Measurements from ENCODE around the gene GRAMD1B. TPM values are rescaled to one million over a fixed set of nuclear protein-coding genes. Genes with fewer than 3 reads are reported as not detected.

Gene GRAMD1B
- total RNA-seq, 4 donors from 2014 or later, result 0.61 to 1.7 (median 1.1) TPM

- peaks cover 0 to 34% (median 0%) of the 10 kb centered on the region in 4 donors for H3K27me3 ChIP-seq
- no peak overlapping the region for H3K27ac ChIP-seq
- H3K9me3 ChIP-seq, result no peaks in the 10 kb centered on the region
- DNase-seq, result no peak
- H3K4me3 ChIP-seq, result no peak overlapping the region
- WGBS, 2 donors, result 93 to 100% methylated on average over 1 to 3 of the region's 4 CpGs
- H3K36me3 ChIP-seq, result no peaks in the 10 kb centered on the region
- no peak for TF ChIP-seq CTCF (IDR thresholded peaks at IDR 0.05)
- no peak for TF ChIP-seq POLR2A (IDR thresholded peaks at IDR 0.05)
- peaks cover 0 to 13% (median 0%) of the 10 kb centered on the region in 3 donors for H3K4me1 ChIP-seq
- intact Hi-C loops (cut with DNase I), result loop anchor here (5.0 kb wide), 2 partner anchors 53 to 123 kb away; no protein-coding TSS in a partner anchor
These were observed 154.1 kb downstream of the GRAMD1B start for GRCh38 chr11:123584186-123584585.

GRCh38 chr11:123584737-123585136 lies 154.7 kb downstream of the GRAMD1B start:
- peaks cover 0 to 29% (median 0%) of the 10 kb centered on the region in 4 donors for H3K27me3 ChIP-seq
- no peaks in the 10 kb centered on the region for H3K9me3 ChIP-seq
- no peak overlapping the region for H3K4me3 ChIP-seq
- 60 to 63% methylated on average over 2 to 3 of the region's 7 CpGs for WGBS, 2 donors
- H3K27ac ChIP-seq, result no peak overlapping the region
- intact Hi-C loops (cut with DNase I), result loop anchor here (5.0 kb wide), 2 partner anchors 53 to 123 kb away; no protein-coding TSS in a partner anchor
- TF ChIP-seq CTCF (IDR thresholded peaks at IDR 0.05) (no peak), POLR2A (IDR thresholded peaks at IDR 0.05) (no peak)
- H3K4me1 ChIP-seq, result peaks cover 0 to 13% (median 0%) of the 10 kb centered on the region in 3 donors
- H3K36me3 ChIP-seq, result no peaks in the 10 kb centered on the region
- no peak for DNase-seq

- Histone ChIP-seq H3K4me1 (peaks cover 0 to 16% (median under 1%) of the 10 kb centered on the region in 3 donors), H3K27ac (no peak overlapping the region), H3K9me3 (no peaks in the 10 kb centered on the region), H3K36me3 (no peaks in the 10 kb centered on the region), H3K4me3 (no peak overlapping the region), H3K27me3 (peaks cover 0 to 24% (median 0%) of the 10 kb centered on the region in 4 donors)
- intact Hi-C loops (cut with DNase I), result no loop called here
- DNase-seq, result no peak
- 37% methylated on average over 4 of the region's 5 CpGs; no CpG with 5 or more reads in 1 of the 2 donors for WGBS, 2 donors
- TF ChIP-seq CTCF (IDR thresholded peaks at IDR 0.05) (no peak), POLR2A (IDR thresholded peaks at IDR 0.05) (no peak)
These were observed 155.1 kb downstream of the GRAMD1B start for GRCh38 chr11:123585206-123585605.

- Histone ChIP-seq H3K9me3 (no peaks in the 10 kb centered on the region), H3K27me3 (peaks cover 0 to 19% (median 0%) of the 10 kb centered on the region in 4 donors), H3K36me3 (no peaks in the 10 kb centered on the region), H3K4me1 (peaks cover 0 to 16% (median 4%) of the 10 kb centered on the region in 3 donors), H3K4me3 (no peak overlapping the region), H3K27ac (no peak overlapping the region)
- DNase-seq, result no peak
- intact Hi-C loops (cut with DNase I), result no loop called here
- 40 to 44% methylated on average over 5 of the region's 5 CpGs for WGBS, 2 donors
- TF ChIP-seq CTCF (IDR thresholded peaks at IDR 0.05) (no peak), POLR2A (IDR thresholded peaks at IDR 0.05) (no peak)
These were observed 155.6 kb downstream of the GRAMD1B start for GRCh38 chr11:123585706-123586105.

- Histone ChIP-seq H3K36me3 (no peaks in the 10 kb centered on the region), H3K27ac (no peak overlapping the region), H3K4me1 (peaks cover 0 to 17% (median 4%) of the 10 kb centered on the region in 3 donors), H3K9me3 (no peaks in the 10 kb centered on the region), H3K27me3 (peaks cover 0 to 10% (median 0%) of the 10 kb centered on the region in 4 donors), H3K4me3 (no peak overlapping the region)
- no peak for TF ChIP-seq POLR2A (IDR thresholded peaks at IDR 0.05)
- TF ChIP-seq CTCF (IDR thresholded peaks at IDR 0.05), result no peak
- no peak for DNase-seq
- WGBS, 2 donors, result 77 to 98% methylated on average over 2 to 6 of the region's 8 CpGs
- intact Hi-C loops (cut with DNase I), result no loop called here
These were observed 156.5 kb downstream of the GRAMD1B start for GRCh38 chr11:123586568-123586967.

Data from esophagus squamous epithelium (tissue), 5 donors.